Bone marrow (tissue), 2 donors: ENCODE measurements around the gene TARS3.
A peak's percentile ranks its signal among the peaks of the same experiment; 100 is the strongest.
"Not testable (repeated sequence)": the region's sequence is repeated elsewhere in the genome, so short reads cannot be mapped to it uniquely, and the experiment has no call there.

ENCODE experiments used
- DNase-seq, 2 donors: peaks; one replicate each; lab custom pipeline; 2025; lab: John Stamatoyannopoulos, UW

Gene TARS3

DNA sequence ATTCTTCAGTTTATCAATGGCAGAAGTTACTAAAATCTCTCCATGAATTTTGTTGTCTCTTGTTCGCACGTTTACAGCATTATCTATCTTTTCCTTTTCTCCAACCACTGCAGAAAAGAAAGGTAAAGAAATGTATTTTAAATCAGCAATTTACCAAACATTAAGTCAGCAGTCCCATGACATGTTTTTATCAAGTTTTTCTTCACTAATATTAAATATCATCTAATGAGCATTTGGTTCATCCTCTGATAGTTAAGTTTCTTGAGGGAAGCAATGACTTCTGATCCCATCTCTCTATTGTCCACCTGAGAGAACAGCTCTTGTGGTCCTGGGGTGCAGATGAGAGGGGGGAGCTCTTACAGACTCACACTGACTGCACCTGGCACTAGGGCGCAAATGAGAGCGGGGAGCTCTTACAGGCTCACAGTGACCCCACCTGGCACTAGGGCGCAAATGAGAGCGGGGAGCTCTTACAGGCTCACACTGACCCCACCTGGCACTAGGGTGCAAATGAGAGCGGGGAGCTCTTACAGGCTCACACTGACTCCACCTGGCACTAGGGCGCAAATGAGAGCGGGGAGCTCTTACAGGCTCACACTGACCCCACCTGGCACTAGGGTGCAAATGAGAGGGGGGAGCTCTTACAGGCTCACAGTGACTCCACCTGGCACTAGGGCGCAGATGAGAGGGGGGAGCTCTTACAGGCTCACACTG lies 69.5 kb downstream of the TARS3 start:
- not testable (repeated sequence) for DNase-seq

- DNase-seq: no peak
Measured at GRCh38 chr15:101654171-101654570, 70.1 kb downstream of the TARS3 start.

DNA sequence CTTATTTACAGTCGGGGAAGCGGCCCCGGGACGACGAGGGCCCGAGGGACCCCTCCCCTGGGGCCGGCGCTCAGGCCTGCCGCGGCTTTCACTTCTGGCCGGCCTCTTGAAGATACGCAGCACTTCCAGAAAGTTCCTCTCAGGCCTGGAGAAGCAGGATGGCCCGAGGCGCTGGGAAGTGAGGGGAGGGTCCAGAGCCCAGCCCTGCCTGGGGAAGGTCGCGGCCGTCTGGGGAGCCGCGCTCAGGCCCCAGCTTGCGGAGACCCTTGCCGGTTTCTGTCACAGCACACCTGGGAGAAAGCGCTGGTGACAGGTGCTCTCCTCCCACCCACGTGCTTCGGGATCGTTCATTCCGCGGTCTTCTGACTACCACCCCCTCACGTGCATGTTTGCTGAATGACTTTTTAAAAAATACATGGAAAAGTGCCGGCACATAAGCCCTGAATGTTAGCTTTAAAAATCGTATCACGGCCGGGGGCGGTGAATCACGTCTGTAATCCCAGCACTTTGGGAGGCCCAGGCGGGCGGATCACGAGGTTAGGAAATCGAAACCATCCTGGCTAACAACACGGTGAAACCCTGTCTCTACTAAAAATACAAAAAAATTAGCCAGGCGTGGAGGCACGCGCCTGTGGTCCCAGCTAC lies 71.4 kb downstream of the TARS3 start:
- DNase-seq: no peak

DNA sequence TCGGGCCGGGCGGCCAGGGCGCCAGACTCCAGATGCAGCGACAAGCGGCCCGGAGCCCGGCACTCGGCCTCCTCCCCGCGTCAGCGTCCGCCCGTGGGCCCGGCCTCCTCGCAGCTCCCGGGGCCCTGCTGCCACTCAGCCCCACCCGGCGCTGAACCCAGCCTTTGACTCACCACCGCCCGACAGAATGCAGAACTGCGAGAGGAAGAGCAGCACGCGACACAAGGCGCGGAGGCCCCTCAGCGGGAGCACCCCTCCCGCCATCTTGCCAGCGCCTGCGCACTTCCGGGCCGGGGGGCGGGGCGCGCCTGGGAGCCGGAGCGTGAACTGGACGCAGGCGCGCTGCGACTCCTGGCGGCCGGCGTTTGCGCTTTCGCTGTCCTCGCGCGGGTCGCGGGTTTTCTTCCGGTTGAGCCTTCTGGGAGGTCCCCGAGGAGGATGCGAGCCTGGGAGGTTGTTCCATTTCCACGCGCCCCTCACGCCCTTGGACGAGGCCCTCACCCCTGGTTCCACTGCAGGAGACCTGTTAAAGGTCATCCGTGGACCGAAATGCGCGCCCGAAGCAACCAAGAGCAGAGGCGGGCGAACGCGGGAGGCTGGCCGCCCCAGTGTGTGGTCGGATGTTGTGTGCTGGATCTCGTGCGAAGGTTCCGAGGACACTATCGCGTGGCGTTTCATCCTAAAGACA lies 72.0 kb downstream of the TARS3 start, which contains the start of gene TM2D3:
Gene TM2D3, minus strand, starts transcription at position 284 of the 688 bp plus-strand sequence. Its CDS starts 20 bp downstream, at position 264.
- peak; percentile 88 to 94 for DNase-seq

- peak; percentile 43 to 88 for DNase-seq
Measured at GRCh38 chr15:101651554-101652097, 72.6 kb downstream of the TARS3 start.

DNA sequence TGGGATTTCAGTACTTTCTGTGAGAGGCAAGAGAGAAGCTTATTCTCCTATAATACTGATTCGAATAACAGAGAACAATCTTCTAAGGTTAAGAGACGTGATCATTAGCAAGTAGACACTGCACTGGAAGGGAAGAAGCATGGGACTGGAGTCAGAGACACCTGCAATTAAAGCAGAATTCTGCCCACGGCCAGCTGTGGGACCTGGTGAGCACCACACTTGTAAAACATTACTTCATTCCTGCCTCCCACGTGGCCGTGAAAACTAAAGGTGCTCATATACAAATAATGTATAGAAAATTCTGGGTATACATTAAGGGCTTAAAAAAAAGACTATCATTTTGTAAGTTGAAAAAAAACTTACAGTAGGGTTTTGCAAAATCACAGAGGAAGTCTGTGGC lies 74.1 kb downstream of the TARS3 start:
- DNase-seq: no peak

GRCh38 chr15:101648356-101648755 lies 75.9 kb downstream of the TARS3 start:
- DNase-seq: no peak

DNA sequence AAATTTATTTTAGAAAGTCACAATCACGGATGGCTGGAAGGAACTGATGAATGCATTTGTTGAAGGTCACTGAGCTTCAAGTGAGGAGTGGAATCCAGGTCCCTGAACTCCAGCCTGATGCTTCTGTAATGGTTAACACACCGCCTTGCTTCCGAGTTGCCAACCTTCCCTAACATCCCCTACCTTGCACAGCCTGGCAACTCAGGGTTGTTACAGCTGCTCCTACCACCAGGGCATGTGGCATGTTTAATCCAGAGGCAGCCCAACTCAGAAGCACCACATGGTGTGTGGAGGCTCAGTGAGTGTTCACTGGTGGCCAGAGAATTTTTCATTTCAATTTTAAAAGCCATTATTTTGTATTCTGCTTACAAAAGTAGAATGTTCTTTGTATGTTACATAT lies 77.0 kb downstream of the TARS3 start:
- no peak for DNase-seq

GRCh38 chr15:101646672-101647071 lies 77.6 kb downstream of the TARS3 start:
- no peak for DNase-seq

DNA sequence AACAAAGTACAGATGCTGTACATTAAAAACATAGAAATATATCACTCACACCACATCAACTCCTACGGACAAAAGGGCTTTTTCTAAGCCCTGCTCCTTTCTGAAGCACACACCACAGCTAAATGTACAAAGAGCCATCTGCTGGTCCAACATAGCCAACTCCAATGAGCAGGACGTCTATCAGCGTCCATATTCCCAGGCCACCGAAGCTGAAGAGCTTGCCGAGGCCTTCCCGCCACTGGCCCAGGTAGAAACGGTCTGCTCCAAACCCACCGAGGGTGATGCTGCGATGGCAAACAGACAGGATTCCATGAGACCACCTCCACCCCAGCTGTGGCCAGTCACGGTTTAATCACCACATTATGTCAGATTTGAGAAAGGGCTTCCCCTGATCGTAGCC lies 81.9 kb downstream of the TARS3 start:
- no peak for DNase-seq

GRCh38 chr15:101641894-101642293 lies 82.4 kb downstream of the TARS3 start:
- peak in 1 of 2 donors; percentile 89 for DNase-seq

GRCh38 chr15:101641129-101641764 lies 83.0 kb downstream of the TARS3 start:
- peak; percentile 29 to 90 for DNase-seq

GRCh38 chr15:101639667-101640066 lies 84.6 kb downstream of the TARS3 start:
- DNase-seq: no peak

- no peak for DNase-seq
Measured at GRCh38 chr15:101637919-101638318, 86.4 kb downstream of the TARS3 start.

- no peak for DNase-seq
Measured at GRCh38 chr15:101637516-101637915, 86.8 kb downstream of the TARS3 start.

- no peak for DNase-seq
Measured at GRCh38 chr15:101637038-101637437, 87.2 kb downstream of the TARS3 start.

- DNase-seq: no peak
Measured at GRCh38 chr15:101635944-101636727, 88.1 kb downstream of the TARS3 start.

DNA sequence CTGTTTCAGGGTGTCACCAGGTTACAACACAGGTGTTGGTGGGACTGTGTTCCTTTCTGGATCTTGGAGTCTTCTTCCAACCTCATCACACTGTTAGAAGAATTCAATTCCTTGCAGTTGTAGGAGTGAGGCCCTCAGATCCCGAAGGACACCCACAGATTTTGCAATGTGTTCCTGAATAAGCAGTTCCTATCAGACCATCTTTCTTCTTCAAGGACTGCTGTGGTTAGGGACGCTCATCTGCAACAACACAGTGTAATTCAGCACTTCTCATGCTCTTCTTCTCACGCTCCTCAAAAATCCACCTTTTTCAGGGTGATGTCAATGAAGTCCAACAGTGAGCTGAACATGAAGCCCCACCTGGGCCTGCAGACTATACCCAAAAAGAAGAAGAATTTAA lies 90.9 kb downstream of the TARS3 start:
- no peak for DNase-seq

DNA sequence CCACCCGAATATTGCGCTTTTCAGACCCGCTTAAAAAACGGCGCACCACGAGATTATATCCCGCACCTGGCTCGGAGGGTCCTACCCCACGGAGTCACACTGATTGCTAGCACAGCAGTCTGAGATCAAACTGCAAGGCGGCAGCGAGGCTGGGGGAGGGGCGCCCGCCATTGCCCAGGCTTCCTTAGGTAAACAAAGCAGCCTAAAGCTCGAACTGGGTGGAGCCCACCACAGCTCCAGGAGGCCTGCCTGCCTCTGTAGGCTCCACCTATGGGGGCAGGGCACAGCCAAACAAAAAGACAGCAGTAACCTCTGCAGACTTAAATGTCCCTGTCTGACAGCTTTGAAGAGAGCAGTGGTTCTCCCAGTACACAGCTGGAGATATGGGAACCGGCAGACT lies 97.5 kb downstream of the TARS3 start:
- not testable (repeated sequence) for DNase-seq

- DNase-seq: peak in 1 of 2 donors; percentile 35
Measured at GRCh38 chr15:101625980-101626379, 98.3 kb downstream of the TARS3 start.

DNA sequence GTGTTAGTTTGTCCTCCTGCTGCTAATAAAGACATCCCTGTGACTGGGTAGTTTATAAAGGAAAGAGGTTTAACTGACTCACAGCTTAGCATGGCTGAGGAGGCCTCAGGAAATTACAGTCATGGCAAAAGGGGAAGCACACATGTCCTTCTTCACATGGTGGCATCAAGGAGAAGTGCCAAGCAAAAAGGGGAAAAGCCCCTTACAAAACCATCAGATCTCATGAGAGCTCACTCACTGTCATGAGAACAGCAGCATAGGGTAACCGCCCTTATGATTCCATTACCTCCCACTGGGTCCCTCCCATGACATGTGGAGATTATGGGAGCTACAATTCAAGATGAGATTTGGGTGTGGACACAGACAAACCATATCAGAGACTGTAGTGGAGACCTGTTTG lies 99.1 kb downstream of the TARS3 start:
- peak in 1 of 2 donors; percentile 90 for DNase-seq
